Cardiac septum (tissue), 1 donor: ENCODE data around the gene CBLC. TPM values are rescaled to one million over a fixed set of nuclear protein-coding genes. Genes with fewer than 3 reads are reported as not detected.
A peak's percentile ranks its signal among the peaks of the same experiment; 100 is the strongest.

ENCODE experiments used
- DNase-seq: peaks from one replicate; pipeline ENCODE4 v3.0.0-alpha.2; 2020; ENCODE audit warnings: low spot score
- intact Hi-C: fragments of 100-400 bp; cut with DNase I; formaldehyde crosslinking; loops from one replicate; pipeline ENCODE4 v1.14.0; 2022
- long read RNA-seq: library from polyadenylated mRNA; unstranded; transcript quantifications from one replicate; pipeline ENCODE4 v2.0.0, GENCODE V29; 2021
- total RNA-seq: library from RNA; stranded (reverse); fragmentation: NEBNext Ultra II Directional; extraction: Animal tissue kit (Norgen Biotek cat#: 25700); gene quantifications from one replicate; pipeline ENCODE4 v1.2.1, GENCODE V29; 2021
- donor health status: DM: no; HTN: no; CAD: no.

CBLC gene, protein sequence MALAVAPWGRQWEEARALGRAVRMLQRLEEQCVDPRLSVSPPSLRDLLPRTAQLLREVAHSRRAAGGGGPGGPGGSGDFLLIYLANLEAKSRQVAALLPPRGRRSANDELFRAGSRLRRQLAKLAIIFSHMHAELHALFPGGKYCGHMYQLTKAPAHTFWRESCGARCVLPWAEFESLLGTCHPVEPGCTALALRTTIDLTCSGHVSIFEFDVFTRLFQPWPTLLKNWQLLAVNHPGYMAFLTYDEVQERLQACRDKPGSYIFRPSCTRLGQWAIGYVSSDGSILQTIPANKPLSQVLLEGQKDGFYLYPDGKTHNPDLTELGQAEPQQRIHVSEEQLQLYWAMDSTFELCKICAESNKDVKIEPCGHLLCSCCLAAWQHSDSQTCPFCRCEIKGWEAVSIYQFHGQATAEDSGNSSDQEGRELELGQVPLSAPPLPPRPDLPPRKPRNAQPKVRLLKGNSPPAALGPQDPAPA
- not detected for total RNA-seq
- long read RNA-seq, result 0 reads

DNA sequence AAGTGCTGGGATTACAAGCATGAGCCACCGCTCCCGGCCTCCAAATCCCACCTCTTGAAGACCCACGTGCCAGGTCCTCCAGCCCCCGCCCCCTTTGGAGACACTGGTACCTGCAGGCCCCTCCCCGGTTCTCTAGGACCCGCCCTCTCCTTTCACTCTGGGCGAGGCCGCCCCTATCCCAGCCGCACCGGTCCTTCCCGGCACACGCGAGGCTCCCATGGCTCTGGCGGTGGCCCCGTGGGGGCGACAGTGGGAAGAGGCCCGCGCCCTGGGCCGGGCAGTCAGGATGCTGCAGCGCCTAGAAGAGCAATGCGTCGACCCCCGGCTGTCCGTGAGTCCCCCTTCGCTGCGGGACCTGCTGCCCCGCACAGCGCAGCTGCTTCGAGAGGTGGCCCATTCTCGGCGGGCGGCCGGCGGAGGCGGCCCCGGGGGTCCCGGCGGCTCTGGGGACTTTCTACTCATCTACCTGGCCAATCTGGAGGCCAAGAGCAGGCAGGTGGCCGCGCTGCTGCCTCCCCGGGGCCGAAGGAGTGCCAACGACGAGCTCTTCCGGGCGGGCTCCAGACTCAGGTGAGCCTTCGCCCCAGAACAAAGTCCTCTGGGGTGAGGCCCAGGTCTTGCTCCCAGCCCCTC is at the start of gene CBLC:
Gene CBLC (plus strand): TSS at position 176 of the 633 bp plus-strand sequence. CDS start 42 bp downstream, at position 218.
- DNase-seq, result no peak
- intact Hi-C loops, result no loop called here

DNA sequence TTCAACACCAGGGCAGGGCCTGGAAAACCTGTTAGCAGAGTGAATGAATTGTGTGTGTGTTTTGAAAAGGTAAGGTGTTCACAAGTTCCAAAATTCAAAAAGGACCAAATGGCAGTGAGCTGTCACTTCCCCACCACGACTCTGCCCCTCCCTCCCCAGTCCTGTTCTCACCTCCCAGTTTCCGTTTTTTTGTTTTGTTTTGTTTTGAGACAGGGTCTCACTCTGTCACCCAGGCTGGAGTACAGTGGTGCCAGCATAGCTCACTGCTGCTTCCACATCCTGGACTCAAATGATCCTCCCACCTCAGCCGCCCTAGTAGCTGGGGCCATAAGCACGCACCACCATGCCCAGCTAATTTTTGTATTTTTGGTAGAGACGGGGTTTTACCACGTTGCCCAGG is 49.5 kb upstream of the CBLC start:
- intact Hi-C loops, result loop anchor here (10.0 kb wide), 1 partner anchor 117 kb away; the partner anchor contains the start of gene NECTIN2

DNA sequence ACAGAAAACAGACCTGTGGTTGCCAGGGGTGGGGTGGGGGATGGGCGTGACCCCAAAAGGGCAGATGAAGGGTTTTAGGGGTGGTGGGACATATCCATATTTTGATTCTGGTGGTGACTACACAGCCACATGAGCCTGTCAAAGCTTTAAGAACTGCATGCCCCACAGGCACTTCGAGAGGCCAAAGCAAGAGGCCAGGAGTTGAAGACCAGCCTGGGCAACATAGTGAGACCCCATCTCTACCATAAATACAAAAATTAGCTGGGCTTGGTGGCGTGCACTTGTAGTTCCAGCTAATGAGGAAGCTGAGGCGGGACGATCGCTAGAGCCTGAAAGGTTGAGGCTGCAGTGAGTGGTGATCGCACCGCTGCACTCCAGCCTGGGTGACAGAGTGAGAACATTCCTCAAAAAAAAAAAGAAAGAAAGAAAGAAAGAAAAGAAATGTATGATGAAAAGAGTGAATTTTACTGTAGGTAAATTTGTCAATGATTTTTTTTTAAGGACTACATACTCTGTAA is 48.1 kb upstream of the CBLC start:
- DNase-seq, result no peak
- intact Hi-C loops, result loop anchor here (10.0 kb wide), 1 partner anchor 115 kb away; the partner anchor contains the start of gene NECTIN2

More for the DNA sequence above, 49.5 kb upstream of the CBLC start:
- no peak for DNase-seq

DNA sequence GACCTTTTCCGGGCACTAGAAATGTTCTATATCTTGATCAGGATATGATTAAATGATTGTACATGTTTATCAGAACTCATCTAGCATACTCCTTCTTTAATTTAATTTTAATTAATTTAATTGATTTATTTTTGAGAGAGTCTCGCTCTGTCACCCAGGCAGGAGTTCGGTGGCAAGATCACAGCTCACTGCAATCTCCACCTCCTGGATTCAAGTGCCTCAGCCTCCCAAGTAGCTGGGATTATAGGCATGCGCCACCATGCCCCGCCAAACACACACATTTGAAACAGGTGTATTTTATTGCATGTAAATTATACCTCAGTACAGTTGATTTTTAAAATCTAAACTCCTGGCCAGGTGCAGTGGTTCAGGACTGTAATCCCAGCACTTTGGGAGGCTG is 46.6 kb upstream of the CBLC start:
- intact Hi-C loops, result no loop called here
- DNase-seq, result no peak

DNA sequence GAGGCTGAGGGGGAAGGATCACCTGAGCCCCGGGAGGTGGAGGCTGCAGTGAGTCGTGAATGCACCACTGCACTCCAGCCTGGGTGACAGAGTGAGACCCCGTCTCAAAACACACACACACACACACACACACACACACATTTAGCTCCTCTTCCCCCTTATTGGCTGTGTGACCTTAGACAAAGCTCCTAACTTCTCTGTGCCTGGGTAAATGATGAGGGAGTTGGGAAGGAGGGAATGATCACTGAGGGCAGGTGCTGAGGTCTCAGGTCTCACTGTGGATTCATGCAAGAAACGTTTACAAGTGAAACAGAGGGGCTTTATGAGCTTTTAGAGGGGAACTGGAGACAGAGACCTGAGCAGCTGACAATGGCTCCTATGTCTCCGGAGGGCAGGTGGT is 46.1 kb upstream of the CBLC start:
- intact Hi-C loops, result no loop called here

DNA sequence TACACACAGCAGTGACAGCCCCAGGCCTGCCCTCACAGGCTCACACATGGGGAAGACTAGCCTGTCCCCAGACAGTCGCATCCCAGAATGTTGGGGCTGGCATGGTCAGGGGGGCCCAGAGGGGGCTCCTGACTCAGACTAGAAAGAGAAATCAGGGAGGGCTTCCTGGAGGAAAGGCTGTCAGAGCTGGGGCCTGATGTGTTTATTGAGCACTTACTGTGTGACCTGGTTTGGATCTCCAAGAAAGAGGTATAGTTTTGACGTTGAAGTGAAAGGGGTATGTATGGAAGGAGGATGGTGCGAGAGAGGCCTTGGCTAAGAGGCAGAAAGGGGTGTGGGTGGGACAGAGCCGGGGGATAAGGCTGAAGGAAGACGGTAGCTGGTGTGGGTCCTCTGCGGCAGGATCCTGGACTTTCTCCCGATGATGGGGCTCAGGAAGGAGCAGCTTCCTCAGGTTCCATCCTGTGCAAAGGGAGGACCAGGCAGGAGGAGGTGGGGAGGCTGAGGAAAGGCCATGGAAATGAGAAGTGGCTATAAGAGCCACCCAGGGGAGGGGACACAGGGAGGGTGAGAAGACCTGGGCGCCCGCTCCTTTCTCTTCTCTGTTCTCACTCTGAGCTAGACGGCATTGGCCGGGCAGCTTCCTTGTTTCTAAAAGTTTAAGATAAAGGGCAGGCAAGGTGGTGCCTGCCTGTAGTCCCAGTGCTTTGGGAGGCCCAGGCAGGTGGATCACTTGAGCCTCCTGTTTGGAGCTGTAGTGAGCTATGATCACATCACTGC is 45.3 kb upstream of the CBLC start:
- intact Hi-C loops, result no loop called here
- no peak for DNase-seq

More for the DNA sequence above, 46.1 kb upstream of the CBLC start:
- DNase-seq, result no peak

DNA sequence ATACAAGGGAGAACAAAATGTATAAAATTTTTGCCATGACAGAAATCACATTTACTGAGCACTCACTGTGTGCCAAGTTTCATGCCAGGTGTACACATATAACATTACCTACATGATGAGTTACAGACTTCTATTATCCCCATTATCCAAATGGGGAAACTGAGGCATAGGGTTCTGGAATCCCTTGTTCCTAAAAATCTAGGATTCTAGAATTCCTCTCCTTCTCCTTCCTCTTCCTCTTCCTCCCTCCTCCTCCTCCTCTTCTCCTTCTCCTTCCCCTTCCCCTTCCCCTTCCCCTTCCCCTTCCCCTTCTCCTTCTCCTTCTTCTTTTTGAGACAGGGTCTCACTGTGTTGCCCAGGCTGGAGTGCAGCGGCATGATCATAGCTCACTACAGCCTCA is 43.3 kb upstream of the CBLC start:
- no peak for DNase-seq
- intact Hi-C loops, result no loop called here

DNA sequence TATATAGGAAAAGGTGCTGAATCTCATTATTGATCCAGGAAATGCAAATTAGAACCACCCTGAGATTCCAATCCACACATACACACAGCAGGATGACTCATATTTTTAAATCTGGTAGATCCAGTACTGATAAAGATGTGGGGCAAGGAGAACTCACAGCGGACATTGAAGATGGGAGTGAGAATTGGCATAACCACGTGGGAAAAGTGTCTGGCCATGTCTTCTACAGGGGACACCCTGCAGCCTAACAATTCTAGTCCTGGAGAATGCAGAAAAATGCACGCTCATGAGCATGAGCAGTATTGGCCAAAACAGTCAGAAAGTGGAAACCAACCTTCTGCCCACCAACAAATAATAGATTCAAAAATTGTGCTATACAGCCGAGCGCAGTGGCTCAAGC is 42.7 kb upstream of the CBLC start:
- intact Hi-C loops, result no loop called here
- DNase-seq, result no peak

DNA sequence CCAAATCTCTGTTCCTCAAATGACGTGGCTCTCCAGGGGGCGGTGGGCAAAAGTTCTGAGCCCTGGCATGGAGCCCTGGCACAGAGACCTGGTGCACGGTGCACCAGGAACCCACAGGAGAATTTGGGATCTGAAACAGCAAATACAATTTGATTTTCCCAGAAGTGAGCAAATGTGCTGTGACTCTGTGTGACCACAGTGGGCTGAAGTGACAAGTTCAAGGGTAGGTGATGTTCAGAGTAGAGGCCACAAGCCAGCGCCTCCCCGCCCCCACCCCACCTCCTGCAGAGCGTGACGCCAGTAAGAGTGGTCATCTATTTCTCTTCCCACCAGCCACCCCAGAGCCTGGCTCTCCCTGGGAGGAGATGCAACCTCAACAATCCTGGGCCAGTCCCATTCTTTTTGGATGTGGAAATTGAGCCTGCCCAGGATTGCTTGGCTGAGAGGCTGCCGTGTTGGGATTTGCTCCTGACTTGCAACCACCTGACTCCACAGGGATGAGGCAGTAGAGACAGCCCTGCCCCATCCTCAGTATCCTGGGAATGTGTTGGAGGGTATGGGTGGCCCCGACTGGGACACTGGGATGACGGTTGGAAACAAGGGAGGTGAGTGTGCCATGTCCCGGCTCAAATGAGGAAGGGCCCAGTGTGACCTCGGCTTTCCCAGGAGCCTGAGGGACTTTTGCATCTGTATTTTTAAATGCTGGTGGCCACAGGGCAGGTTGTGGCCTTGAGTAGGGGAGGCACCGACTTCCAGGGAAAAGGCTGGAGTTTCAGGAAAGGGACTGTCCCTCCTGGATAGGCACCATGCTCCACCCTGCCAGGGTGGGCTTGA is 40.2 kb upstream of the CBLC start:
- intact Hi-C loops, result no loop called here
- DNase-seq, result no peak

DNA sequence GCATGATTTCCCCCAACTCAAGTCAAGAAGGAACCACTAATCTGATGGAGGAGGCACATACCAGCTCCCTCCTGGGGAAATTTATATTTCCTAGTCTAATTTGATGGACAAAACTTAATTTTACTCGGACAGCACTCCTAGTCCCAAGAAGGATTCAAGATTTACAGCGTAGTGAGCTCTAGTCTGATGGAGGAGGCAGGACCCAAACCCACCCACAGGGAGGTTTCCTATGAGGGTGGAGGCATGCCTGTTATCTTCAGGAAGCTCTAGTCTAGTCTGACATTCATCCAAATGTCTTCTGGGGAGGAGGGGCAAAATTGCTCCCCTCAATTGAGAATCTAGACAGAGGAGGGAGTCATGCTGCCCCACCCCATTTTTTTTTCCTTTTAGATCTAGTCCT is 39.6 kb upstream of the CBLC start:
- DNase-seq, result no peak
- intact Hi-C loops, result no loop called here

DNA sequence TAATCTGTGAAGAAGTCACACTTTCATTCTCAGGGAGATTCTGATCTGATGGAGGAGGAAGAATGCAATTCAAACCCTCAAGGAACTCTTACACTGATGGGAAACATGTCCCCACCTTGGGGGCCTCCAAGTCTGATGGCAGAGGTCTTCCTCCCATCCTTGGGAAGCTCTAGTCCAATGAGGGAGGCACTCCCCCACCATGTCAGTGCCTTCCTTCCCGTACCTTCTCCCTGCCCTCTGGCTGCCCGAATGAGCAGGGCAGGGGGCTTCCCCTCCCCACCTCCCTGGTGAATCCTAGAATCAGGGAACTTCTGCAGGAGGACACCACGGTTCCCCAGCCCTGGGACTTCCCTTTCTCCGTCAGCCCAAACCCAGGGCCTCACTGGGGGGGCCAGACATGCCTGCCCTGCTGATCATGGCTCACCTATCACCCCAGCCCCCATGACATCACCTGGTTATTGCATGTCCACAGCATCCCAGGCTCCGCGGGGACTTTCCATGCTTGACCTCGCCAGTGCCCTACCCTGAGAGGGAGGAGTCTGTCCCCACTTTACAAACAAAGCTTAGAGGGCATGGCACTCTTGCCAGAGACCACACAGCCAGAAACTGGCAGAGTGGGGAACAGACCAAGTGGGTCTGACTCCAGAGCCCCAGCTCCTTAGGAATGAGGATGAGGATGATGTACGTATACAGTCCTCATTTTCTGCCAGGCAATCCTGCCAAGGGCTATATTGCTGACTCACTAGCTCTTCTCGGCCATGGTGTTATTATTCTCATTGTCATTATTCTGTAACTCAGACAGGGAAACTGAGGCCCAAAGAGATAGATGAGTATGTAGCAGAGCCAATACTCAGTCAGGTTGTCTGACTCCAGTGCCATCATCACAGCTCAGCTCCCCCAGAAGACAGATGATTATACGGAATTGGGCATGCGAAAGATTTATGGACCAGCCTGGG is 38.8 kb upstream of the CBLC start:
- intact Hi-C loops, result no loop called here
- no peak for DNase-seq

DNA sequence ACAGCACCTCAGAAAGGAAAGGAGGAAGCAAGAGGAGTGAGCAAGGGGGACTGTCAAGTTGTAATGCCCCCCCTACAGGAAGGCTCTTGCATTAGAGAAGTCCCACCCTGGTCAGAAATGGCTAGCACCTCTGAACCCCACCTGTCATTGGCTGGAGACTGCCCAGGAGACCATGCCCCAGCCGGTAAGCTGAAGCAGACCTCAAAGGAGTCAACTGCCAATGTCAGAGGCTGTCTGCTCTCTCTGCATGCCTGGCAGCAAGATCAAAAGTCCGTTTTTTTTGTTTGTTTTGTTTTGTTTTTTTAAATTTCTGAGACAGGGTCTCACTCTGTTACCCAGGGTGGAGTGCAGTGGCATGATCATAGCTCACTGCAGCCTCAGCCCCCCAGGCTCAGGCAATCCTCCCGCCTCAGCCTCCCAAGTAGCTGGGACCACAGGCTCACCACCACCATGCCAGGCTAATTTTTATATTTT is 37.3 kb upstream of the CBLC start:
- DNase-seq, result no peak
- intact Hi-C loops, result loop anchor here (2.0 kb wide), 1 partner anchor 16 kb away; no protein-coding TSS in a partner anchor

DNA sequence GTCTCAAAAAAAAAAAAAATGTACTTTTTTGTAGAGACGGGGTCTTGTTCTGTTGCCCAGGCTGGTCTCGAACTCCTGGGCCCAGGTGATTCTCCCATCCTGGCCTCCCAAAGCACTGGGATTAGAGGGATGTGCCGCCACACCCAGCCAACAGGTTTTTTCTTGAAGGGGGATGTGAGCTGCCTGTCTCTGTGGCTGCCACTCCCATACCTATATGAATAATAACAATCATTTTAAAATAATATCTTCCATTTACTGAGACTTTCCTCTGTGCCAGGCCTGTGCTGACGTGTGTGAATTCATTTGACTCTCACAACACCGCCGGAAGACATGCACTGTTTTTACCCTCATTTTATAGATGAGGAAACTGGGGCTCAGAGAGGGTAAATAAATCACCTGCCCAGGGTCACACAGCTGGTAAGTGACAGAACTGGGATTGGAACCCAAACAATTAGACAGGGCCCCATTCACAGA is 36.4 kb upstream of the CBLC start:
- DNase-seq, result no peak
- intact Hi-C loops, result loop anchor here (2.0 kb wide), 1 partner anchor 16 kb away; no protein-coding TSS in a partner anchor

DNA sequence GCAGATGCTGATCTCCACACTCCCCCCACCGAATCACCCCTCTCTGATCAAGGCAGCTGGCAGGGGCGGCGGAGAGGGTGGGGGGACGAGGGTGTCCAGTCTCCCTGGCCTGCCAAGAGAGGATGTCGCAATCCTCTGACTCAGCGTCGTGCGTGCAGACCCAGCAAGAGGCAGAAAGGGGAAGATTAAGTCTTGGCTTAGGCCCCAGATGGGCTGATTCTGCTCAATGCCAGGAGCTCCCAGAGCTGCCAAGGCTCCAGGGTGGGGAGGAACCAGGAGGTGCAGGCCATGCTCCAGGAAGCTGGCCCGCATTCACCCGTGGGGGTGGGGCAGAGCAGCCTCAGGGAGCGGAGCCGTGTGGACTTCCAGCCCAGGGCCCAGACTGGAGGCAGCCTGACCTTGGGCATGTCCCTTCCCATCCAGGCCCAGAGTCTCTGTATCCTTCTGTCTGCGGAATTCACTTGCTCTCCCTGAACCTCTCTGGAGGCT is 35.8 kb upstream of the CBLC start:
- peak; percentile 99 for DNase-seq
- intact Hi-C loops, result loop anchor here (1.0 to 2.0 kb wide), 2 partner anchors 12 to 17 kb away; no protein-coding TSS in a partner anchor

DNA sequence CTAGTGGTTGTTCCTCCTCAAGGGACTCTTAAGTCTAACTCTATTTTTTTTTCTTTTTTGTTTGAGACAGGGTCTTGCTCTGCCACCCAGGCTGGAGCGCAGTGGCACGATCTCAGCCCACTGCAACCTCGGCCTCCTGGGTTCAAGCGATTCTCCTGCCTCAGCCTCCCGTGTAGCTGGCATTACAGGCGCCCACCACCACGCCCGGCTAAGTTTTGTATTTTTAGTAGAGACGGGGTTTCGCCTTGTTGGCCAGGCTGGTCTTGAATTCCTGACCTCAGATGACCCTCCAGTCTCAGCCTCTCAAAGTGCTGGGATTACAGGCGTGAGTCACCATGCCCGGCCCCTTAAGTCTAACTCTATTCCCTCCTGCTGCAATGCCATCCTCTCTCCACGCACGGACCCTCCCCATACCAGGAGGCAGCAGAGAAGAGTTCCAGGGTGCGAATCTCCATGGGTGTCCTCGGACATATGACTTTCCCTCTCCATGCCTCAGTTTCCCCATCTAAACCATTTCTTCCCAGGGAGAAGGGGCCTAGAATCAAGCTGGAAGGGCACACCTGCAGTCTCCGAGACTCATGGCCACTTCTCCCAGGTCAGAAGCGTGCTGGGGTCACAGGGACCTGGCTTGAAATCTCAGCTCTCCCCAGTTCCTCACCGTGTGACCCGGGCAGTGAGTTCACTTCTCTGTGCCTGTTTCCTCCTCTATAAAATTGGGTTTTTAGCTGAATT is 35.2 kb upstream of the CBLC start:
- DNase-seq, result no peak
- intact Hi-C loops, result loop anchor here (1.0 kb wide), 1 partner anchor 12 kb away; no protein-coding TSS in a partner anchor

DNA sequence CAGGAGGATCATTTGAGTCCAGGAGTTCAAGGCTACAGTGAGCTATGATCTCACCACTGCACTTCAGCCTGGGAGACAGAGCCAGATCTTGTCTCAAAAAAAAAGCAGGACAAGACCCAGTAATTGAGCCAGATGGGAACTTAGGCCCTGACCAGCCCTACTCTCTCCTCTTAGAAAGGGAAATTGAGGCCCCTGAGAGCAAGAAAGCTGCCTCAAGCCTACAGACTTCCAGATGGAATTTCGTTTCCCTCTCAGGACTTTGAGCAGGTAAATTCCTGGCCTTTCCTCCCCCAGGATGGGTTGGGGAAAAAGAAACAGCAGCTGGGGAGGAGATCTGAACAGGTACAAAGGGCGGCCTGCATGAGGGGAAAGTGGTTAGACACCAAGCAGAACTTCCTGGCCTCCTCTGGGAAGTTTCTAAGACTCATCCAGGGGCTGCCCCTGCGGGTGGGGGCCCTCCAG is 32.8 kb upstream of the CBLC start:
- no peak for DNase-seq
- intact Hi-C loops, result no loop called here
